Measurements from ENCODE around the gene MAP2K5.

MAP2K5 gene

DNA sequence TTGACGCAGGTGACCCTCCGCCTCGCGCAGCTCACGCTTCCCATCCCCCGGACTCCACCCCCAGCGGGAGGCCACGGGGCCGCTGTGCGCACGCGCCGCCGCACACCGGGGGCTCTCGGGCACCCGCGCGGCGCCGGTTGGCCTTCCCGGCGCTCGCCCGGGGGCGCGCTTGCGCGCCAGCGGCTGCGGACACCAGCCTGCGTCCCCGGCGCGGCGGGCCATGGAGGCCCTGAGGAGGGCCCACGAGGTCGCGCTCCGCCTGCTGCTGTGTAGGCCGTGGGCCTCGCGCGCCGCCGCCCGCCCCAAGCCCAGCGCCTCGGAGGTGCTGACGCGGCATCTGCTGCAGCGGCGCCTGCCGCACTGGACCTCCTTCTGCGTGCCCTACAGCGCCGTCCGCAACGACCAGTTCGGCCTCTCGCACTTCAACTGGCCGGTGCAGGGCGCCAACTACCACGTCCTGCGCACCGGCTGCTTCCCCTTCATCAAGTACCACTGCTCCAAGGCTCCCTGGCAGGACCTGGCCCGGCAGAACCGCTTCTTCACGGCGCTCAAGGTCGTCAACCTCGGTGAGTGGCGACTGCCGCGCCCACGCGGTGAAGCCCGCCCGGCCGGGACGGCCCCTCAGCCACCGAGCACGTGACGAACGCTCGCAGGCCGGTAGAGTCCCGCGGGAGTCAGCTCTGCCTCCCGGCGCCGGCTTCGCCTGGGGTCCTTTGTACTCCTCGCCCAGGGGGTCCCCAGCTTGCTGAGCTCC is 21.3 kb upstream of the MAP2K5 start, which contains the start of gene C15orf61 (continued):
- peak; percentile 11; the same call in 1 of the 2 replicates for TF ChIP-seq ZNF677 (tag by site-specific recombination; IDR thresholded peaks at IDR 0.05)
- TF ChIP-seq KLF7 (tag by site-specific recombination; IDR thresholded peaks at IDR 0.05; ENCODE audit: borderline replicate concordance), result peak; percentile 88
- TF ChIP-seq, protein P1, sequence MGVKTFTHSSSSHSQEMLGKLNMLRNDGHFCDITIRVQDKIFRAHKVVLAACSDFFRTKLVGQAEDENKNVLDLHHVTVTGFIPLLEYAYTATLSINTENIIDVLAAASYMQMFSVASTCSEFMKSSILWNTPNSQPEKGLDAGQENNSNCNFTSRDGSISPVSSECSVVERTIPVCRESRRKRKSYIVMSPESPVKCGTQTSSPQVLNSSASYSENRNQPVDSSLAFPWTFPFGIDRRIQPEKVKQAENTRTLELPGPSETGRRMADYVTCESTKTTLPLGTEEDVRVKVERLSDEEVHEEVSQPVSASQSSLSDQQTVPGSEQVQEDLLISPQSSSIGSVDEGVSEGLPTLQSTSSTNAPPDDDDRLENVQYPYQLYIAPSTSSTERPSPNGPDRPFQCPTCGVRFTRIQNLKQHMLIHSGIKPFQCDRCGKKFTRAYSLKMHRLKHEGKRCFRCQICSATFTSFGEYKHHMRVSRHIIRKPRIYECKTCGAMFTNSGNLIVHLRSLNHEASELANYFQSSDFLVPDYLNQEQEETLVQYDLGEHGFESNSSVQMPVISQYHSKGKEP (tag by site-specific recombination; IDR thresholded peaks at IDR 0.05), result peak; percentile 75; the same call in 1 of the 2 replicates
- no peak for TF ChIP-seq ZNF701 (tag by site-specific recombination; IDR thresholded peaks at IDR 0.05)
- TF ChIP-seq, protein P2, sequence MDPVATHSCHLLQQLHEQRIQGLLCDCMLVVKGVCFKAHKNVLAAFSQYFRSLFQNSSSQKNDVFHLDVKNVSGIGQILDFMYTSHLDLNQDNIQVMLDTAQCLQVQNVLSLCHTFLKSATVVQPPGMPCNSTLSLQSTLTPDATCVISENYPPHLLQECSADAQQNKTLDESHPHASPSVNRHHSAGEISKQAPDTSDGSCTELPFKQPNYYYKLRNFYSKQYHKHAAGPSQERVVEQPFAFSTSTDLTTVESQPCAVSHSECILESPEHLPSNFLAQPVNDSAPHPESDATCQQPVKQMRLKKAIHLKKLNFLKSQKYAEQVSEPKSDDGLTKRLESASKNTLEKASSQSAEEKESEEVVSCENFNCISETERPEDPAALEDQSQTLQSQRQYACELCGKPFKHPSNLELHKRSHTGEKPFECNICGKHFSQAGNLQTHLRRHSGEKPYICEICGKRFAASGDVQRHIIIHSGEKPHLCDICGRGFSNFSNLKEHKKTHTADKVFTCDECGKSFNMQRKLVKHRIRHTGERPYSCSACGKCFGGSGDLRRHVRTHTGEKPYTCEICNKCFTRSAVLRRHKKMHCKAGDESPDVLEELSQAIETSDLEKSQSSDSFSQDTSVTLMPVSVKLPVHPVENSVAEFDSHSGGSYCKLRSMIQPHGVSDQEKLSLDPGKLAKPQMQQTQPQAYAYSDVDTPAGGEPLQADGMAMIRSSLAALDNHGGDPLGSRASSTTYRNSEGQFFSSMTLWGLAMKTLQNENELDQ (tag by site-specific recombination; IDR thresholded peaks at IDR 0.05; ENCODE audit: low read depth), result no peak
- TF ChIP-seq, protein P3, sequence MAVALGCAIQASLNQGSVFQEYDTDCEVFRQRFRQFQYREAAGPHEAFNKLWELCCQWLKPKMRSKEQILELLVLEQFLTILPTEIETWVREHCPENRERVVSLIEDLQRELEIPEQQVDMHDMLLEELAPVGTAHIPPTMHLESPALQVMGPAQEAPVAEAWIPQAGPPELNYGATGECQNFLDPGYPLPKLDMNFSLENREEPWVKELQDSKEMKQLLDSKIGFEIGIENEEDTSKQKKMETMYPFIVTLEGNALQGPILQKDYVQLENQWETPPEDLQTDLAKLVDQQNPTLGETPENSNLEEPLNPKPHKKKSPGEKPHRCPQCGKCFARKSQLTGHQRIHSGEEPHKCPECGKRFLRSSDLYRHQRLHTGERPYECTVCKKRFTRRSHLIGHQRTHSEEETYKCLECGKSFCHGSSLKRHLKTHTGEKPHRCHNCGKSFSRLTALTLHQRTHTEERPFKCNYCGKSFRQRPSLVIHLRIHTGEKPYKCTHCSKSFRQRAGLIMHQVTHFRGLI (tag by site-specific recombination; IDR thresholded peaks at IDR 0.05), result peak; percentile 96
- peak; percentile 91 for TF ChIP-seq KLF16 (tag by site-specific recombination; IDR thresholded peaks at IDR 0.05)
- no peak for TF ChIP-seq ZNF132 (tag by site-specific recombination; IDR thresholded peaks at IDR 0.05; ENCODE audit: borderline replicate concordance)
- no peak for TF ChIP-seq ZNF211 (tag by site-specific recombination; IDR thresholded peaks at IDR 0.05; ENCODE audit: low read depth)
- TF ChIP-seq ZNF114 (tag by site-specific recombination; IDR thresholded peaks at IDR 0.05), result no peak
- no peak for TF ChIP-seq ZNF558 (tag by site-specific recombination; IDR thresholded peaks at IDR 0.05)
- no peak for TF ChIP-seq ZNF664 (tag by site-specific recombination; IDR thresholded peaks at IDR 0.05)
- TF ChIP-seq MZF1 (tag by site-specific recombination; IDR thresholded peaks at IDR 0.05; ENCODE audit: borderline replicate concordance), result no peak; the same call in 1 of the 2 replicates
- TF ChIP-seq ZNF174 (tag by site-specific recombination; IDR thresholded peaks at IDR 0.05), result no peak
- TF ChIP-seq KLF8 (tag by site-specific recombination; IDR thresholded peaks at IDR 0.05), result peak; percentile 79; the same call in 1 of the 2 replicates
- no peak for TF ChIP-seq HOXD13 (CRISPR knock-in tag; IDR thresholded peaks at IDR 0.05; ENCODE audit: borderline replicate concordance)
- 0 out of 2 replicates have a peak, but pooled peaks have one; percentile 52 for TF ChIP-seq ZBTB1 (tag by site-specific recombination; IDR thresholded peaks at IDR 0.05)
- peak; percentile 84 for TF ChIP-seq ZBTB17 (tag by site-specific recombination; IDR thresholded peaks at IDR 0.05)
- no peak for TF ChIP-seq REPIN1 (tag by site-specific recombination; IDR thresholded peaks at IDR 0.05; ENCODE audit: low read depth)
- TF ChIP-seq ZNF843 (tag by site-specific recombination; IDR thresholded peaks at IDR 0.05), result peak; percentile 70; the same call in 1 of the 2 replicates
- TF ChIP-seq, protein P4, sequence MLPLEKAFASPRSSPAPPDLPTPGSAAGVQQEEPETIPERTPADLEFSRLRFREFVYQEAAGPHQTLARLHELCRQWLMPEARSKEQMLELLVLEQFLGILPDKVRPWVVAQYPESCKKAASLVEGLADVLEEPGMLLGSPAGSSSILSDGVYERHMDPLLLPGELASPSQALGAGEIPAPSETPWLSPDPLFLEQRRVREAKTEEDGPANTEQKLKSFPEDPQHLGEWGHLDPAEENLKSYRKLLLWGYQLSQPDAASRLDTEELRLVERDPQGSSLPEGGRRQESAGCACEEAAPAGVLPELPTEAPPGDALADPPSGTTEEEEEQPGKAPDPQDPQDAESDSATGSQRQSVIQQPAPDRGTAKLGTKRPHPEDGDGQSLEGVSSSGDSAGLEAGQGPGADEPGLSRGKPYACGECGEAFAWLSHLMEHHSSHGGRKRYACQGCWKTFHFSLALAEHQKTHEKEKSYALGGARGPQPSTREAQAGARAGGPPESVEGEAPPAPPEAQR (tag by site-specific recombination; IDR thresholded peaks at IDR 0.05), result no peak
- TF ChIP-seq, protein P5, sequence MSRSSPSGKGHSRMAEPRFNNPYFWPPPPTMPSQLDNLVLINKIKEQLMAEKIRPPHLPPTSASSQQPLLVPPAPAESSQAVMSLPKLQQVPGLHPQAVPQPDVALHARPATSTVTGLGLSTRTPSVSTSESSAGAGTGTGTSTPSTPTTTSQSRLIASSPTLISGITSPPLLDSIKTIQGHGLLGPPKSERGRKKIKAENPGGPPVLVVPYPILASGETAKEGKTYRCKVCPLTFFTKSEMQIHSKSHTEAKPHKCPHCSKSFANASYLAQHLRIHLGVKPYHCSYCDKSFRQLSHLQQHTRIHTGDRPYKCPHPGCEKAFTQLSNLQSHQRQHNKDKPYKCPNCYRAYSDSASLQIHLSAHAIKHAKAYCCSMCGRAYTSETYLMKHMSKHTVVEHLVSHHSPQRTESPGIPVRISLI (tag by site-specific recombination; IDR thresholded peaks at IDR 0.05), result no peak
- no peak for TF ChIP-seq MYNN (tag by site-specific recombination; IDR thresholded peaks at IDR 0.05; ENCODE audit: borderline replicate concordance)
- TF ChIP-seq ZNF169 (tag by site-specific recombination; IDR thresholded peaks at IDR 0.05), result no peak
- TF ChIP-seq GLI2 (tag by site-specific recombination; IDR thresholded peaks at IDR 0.05; ENCODE audit: borderline replicate concordance, low read depth), result no peak
- TF ChIP-seq, protein P6, sequence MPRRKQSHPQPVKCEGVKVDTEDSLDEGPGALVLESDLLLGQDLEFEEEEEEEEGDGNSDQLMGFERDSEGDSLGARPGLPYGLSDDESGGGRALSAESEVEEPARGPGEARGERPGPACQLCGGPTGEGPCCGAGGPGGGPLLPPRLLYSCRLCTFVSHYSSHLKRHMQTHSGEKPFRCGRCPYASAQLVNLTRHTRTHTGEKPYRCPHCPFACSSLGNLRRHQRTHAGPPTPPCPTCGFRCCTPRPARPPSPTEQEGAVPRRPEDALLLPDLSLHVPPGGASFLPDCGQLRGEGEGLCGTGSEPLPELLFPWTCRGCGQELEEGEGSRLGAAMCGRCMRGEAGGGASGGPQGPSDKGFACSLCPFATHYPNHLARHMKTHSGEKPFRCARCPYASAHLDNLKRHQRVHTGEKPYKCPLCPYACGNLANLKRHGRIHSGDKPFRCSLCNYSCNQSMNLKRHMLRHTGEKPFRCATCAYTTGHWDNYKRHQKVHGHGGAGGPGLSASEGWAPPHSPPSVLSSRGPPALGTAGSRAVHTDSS (tag by site-specific recombination; IDR thresholded peaks at IDR 0.05), result no peak; the same call in 1 of the 2 replicates
- TF ChIP-seq ZNF10 (tag by site-specific recombination; IDR thresholded peaks at IDR 0.05), result peak; percentile 82
- TF ChIP-seq ZNF530 (tag by site-specific recombination; IDR thresholded peaks at IDR 0.05; ENCODE audit: low read depth), result no peak
- TF ChIP-seq MEIS1 (CRISPR knock-in tag; IDR thresholded peaks at IDR 0.05; ENCODE audit: borderline replicate concordance), result no peak
